Activated T-helper 2 cell treated with anti-CD3 and anti-CD28 coated beads, Interferon-gamma antibody, Interleukin-2, Interleukin-4, amounts not matched to agents 10 μg/mL and 5 μg/mL and 100 μg/mL, durations not matched to agents 14 hours and 24 hours and 36 hours (primary cell): ENCODE results near the gene SPRING1. TPM values are rescaled to one million over a fixed set of nuclear protein-coding genes. Genes with fewer than 3 reads are reported as not detected.

Experiments
- total RNA-seq: library from RNA; stranded (reverse); gene quantifications from 2 replicates; pipeline ENCODE4 v1.2.3, GENCODE V29; 2022

SPRING1 gene
- total RNA-seq, 1 donor from 2014 or later, result 32.4 TPM

Other genes with a start within 250 kb of the SPRING1 start
- 0.37 and 0.60 TPM in 2 replicates for gene MAP1LC3B2, start 178.7 kb downstream of the SPRING1 start, total RNA-seq
- 11.0 and 14.4 TPM in 2 replicates for gene RNFT2, start 246 bp upstream of the SPRING1 start, total RNA-seq
- gene HRK, start 143.4 kb upstream of the SPRING1 start, total RNA-seq, result not detected in 2 replicates
- 3.3 and 3.5 TPM in 2 replicates for gene FBXW8, start 172.9 kb upstream of the SPRING1 start, total RNA-seq